DND-41 (cell line): ENCODE measurements around the gene PMS2.

Experiments used
- EZH2 ChIP-seq: IDR thresholded peaks from 3 replicates; pipeline ENCODE4 v1.6.1; 2012; ENCODE audit warnings: borderline replicate concordance, low read depth, mild to moderate bottlenecking, moderate library complexity, low read length, inconsistent platforms; ENCODE audit not compliant: severe bottlenecking
- TF ChIP-seq, protein P1 (sequence below): IDR thresholded peaks from 2 replicates; pipeline ENCODE4 v1.5.1; 2012; ENCODE audit warnings: borderline replicate concordance, low read length, moderate library complexity, mild to moderate bottlenecking; ENCODE audit not compliant: poor library complexity, severe bottlenecking; ENCODE audit errors: extremely low read depth

DNA sequence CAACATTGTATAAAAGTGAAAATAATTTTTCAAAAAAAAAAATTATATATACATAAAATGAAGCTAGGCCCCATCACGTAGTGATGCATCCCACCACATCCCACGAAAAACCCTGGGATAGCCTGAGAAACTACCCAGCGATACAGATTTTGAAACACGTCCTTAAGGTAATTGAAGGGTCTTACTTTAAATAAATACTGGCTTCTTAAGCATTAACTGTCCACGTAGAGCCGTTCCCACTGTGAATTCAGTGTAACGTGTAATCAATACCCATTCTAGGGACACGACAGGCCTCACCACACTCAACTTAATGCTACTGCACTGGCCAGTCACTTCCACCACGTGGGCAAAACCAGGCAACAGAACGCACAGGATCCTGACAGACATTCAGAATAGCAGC, 26.3 kb upstream of the PMS2 start:
- TF ChIP-seq, protein P1, sequence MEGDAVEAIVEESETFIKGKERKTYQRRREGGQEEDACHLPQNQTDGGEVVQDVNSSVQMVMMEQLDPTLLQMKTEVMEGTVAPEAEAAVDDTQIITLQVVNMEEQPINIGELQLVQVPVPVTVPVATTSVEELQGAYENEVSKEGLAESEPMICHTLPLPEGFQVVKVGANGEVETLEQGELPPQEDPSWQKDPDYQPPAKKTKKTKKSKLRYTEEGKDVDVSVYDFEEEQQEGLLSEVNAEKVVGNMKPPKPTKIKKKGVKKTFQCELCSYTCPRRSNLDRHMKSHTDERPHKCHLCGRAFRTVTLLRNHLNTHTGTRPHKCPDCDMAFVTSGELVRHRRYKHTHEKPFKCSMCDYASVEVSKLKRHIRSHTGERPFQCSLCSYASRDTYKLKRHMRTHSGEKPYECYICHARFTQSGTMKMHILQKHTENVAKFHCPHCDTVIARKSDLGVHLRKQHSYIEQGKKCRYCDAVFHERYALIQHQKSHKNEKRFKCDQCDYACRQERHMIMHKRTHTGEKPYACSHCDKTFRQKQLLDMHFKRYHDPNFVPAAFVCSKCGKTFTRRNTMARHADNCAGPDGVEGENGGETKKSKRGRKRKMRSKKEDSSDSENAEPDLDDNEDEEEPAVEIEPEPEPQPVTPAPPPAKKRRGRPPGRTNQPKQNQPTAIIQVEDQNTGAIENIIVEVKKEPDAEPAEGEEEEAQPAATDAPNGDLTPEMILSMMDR = no peak
- no peak for TF ChIP-seq EZH2
